Endothelial cell of umbilical vein (primary cell): Measurements from ENCODE around the gene SORCS2. TPM values are rescaled to one million over a fixed set of nuclear protein-coding genes. Genes with fewer than 3 reads are reported as not detected.

ENCODE experiments used
- BruUV-seq: library from RNA; stranded (reverse); fragments of 400-500 nt; replicated peaks from 2 replicates; lab custom pipeline; 2021; lab: Mats Ljungman, UMichigan
- CTCF ChIA-PET: fragments of 300-600, 350-600 bp; sonication (Branson Sonifier 250); formaldehyde crosslinking; loops from one replicate; lab custom pipeline; 2021; ENCODE audit warnings: antibody characterized with exemption, inconsistent platforms; lab: Charles Lee
- POLR2A ChIA-PET: fragments of 300-600, 350-600 bp; sonication (Branson Sonifier 250); formaldehyde crosslinking; loops from one replicate; lab custom pipeline; 2021; ENCODE audit warnings: antibody characterized with exemption, inconsistent platforms; lab: Charles Lee
- DNase-seq: peaks from one replicate; pipeline ENCODE4 v3.0.0-alpha.2; 2011; ENCODE audit warnings: low read depth, low spot score
- FAIRE-seq: peaks from 2 replicates; lab custom pipeline; 2011; peaks lifted over from hg19 to GRCh38; lab: Jason Lieb, UNC
- H2AFZ ChIP-seq: 2 replicates; pipeline ENCODE4 v1.6.0; 2012; ENCODE audit warnings: low read depth, low read length, control low read depth, inconsistent platforms
- H3K27ac ChIP-seq: 2 replicates; pipeline ENCODE4 v1.5.1; 2011; ENCODE audit warnings: low read depth, mild to moderate bottlenecking, control low read depth, low read length, moderate library complexity; ENCODE audit not compliant: insufficient read depth
- H3K27me3 ChIP-seq, 2 experiments: 2 replicates each; pipeline versions ENCODE4 v1.6.0 to v1.6.1; 2011; ENCODE audit warnings: low read length in 2 of 2, mixed read lengths in 1 of 2; ENCODE audit not compliant: control insufficient read depth in 2 of 2, insufficient read depth in 2 of 2
- H3K36me3 ChIP-seq, 2 experiments: 2 replicates in 1 of 2; 3 replicates in 1 of 2; pipeline ENCODE4 v1.5.1; 2011; ENCODE audit warnings: low read length in 2 of 2, mild to moderate bottlenecking in 1 of 2, moderate library complexity in 1 of 2; ENCODE audit not compliant: control insufficient read depth in 2 of 2, insufficient read depth in 2 of 2; ENCODE audit errors: extremely low read depth in 1 of 2
- H3K4me1 ChIP-seq: 3 replicates; pipeline ENCODE4 v1.5.1; 2011; ENCODE audit warnings: mild to moderate bottlenecking, low read length; ENCODE audit not compliant: control insufficient read depth, insufficient read depth; ENCODE audit errors: extremely low read depth
- H3K4me2 ChIP-seq: 2 replicates; pipeline ENCODE4 v1.6.1; 2011; ENCODE audit warnings: low read length, control low read depth, mixed read lengths; ENCODE audit not compliant: insufficient read depth
- H3K4me3 ChIP-seq, 3 experiments: fragments of 200-600 bp in 1 of 3; sonication (generic), shearing (Covaris generic) in 1 of 3; replicated peaks in 1 of 3; 2 replicates each; pipeline ENCODE4 v1.5.1; 2011 to 2016; ENCODE audit warnings: control low read depth in 3 of 3, low read length in 3 of 3, mild to moderate bottlenecking in 2 of 3, inconsistent platforms in 1 of 3, low read depth in 1 of 3, moderate library complexity in 1 of 3; ENCODE audit not compliant: insufficient read depth in 1 of 3
- H3K79me2 ChIP-seq: 2 replicates; pipeline ENCODE4 v1.6.0; 2012; ENCODE audit warnings: low read length, inconsistent platforms; ENCODE audit not compliant: control insufficient read depth, insufficient read depth
- H3K9ac ChIP-seq: replicated peaks from 2 replicates; pipeline ENCODE3; 2011; ENCODE audit warnings: low read length, control low read depth; ENCODE audit not compliant: insufficient read depth; ENCODE audit errors: extremely low read depth
- H3K9me1 ChIP-seq: replicated peaks from 3 replicates; pipeline ENCODE4 v1.6.0; 2011; ENCODE audit warnings: mild to moderate bottlenecking, low read length; ENCODE audit not compliant: control insufficient read depth, insufficient read depth; ENCODE audit errors: extremely low read depth
- H3K9me3 ChIP-seq: replicated peaks from 2 replicates; pipeline ENCODE4 v1.5.1; 2012; ENCODE audit warnings: low read length, inconsistent platforms; ENCODE audit not compliant: control insufficient read depth, insufficient read depth
- H4K20me1 ChIP-seq: replicated peaks from 2 replicates; pipeline ENCODE3; 2011; ENCODE audit warnings: mild to moderate bottlenecking, low read length; ENCODE audit not compliant: control insufficient read depth, insufficient read depth; ENCODE audit errors: extremely low read depth
- EZH2 ChIP-seq: IDR thresholded peaks from 2 replicates; pipeline ENCODE4 v1.6.1; 2012; ENCODE audit warnings: borderline replicate concordance, low read depth, mild to moderate bottlenecking, moderate library complexity, low read length, inconsistent platforms; ENCODE audit not compliant: severe bottlenecking
- FOS ChIP-seq: IDR thresholded peaks from 2 replicates; pipeline ENCODE4 v1.6.1; 2011; ENCODE audit warnings: mild to moderate bottlenecking, low read length, moderate library complexity, borderline replicate concordance; ENCODE audit not compliant: insufficient read depth
- GATA2 ChIP-seq: IDR thresholded peaks from 2 replicates; pipeline ENCODE4 v1.7.0; 2011; ENCODE audit warnings: low read depth, mild to moderate bottlenecking, moderate library complexity, mixed read lengths, low read length; ENCODE audit not compliant: insufficient read length, insufficient read depth
- JUN ChIP-seq: IDR thresholded peaks from 2 replicates; pipeline ENCODE4 v1.6.1; 2011; ENCODE audit warnings: borderline replicate concordance, low read depth; ENCODE audit not compliant: insufficient read length, insufficient read depth
- POLR2A ChIP-seq: IDR thresholded peaks from 2 replicates; pipeline ENCODE4 v1.6.1; 2012; ENCODE audit warnings: low read depth, mild to moderate bottlenecking, control low read depth, low read length
- POLR2AphosphoS5 ChIP-seq: IDR thresholded peaks from 2 replicates; pipeline ENCODE4 v1.6.1; 2012; ENCODE audit warnings: low read depth, mild to moderate bottlenecking, control low read depth, low read length, moderate library complexity; ENCODE audit not compliant: insufficient read depth
- dilution Hi-C: fragments of 300-500 bp; cut with MboI; formaldehyde crosslinking; loops from one replicate; pipeline ENCODE4 v1.15.0; 2019; ENCODE audit warnings: low sequenced_read_pairs; ENCODE audit not compliant: extremely low pct_ligation_motif_present
- intact Hi-C: fragments of 100-400 bp; cut with micrococcal nuclease; formaldehyde crosslinking; loops from one replicate; pipeline ENCODE4 v1.10.0; 2022
- polyA plus RNA-seq, 4 experiments: library from polyadenylated mRNA; depleted of rRNA in 3 of 4; stranded (reverse) in 3 of 4; unstranded in 1 of 4; fragments of >200 nt; gene quantifications; 2 replicates each; pipeline versions ENCODE4 v1.2.1 to v1.2.3, GENCODE V29; 2011 to 2012; ENCODE audit warnings: missing spikeins in 1 of 4
- total RNA-seq: library from RNA; stranded (reverse); gene quantifications from 2 replicates; pipeline ENCODE4 v1.2.3, GENCODE V29; 2021
- TF ChIP-seq, protein P1 (sequence below), 2 donors: IDR thresholded peaks; 1 replicate in 1 of 2; 2 replicates in 1 of 2; pipeline ENCODE4 v1.5.1; 2011; ENCODE audit warnings: low read length in 2 of 2, mild to moderate bottlenecking in 2 of 2, moderate library complexity in 2 of 2, control low read depth in 1 of 2, inconsistent platforms in 1 of 2, low read depth in 1 of 2; ENCODE audit not compliant: insufficient read depth in 1 of 2; ENCODE audit errors: extremely low read depth in 1 of 2
- TF ChIP-seq, protein P2 (sequence below): IDR thresholded peaks from 2 replicates; pipeline ENCODE4 v1.6.1; 2011; ENCODE audit not compliant: insufficient read depth, insufficient read length

Gene SORCS2
- total and polyA plus RNA-seq, 2 donors (not counting 3 experiments of a cell fraction or from before 2014, with no cell fraction given) = not detected

DNA sequence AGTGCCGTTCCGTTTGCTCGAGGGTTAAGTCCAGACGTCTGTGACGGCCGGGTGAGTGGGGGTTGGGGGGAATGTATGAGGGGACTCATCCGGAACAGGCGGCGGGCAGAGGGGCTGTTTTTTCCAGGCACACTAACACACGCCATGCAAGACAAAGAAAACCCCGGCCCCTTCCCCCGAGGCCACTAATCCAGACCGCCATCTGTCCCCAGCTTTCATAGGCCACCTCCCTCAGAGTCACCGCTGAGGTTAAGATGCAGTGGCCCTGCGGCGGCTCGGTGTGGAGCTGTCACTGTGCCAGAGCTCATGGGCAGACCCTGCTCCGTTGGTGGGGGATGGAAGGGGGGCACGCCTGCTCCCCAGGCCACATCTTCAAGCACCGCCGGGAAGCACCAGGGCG lies 34.1 kb downstream of the SORCS2 start:
- Histone ChIP-seq H2AFZ (no peak overlapping the region), H3K4me1 (no peaks in the 10 kb centered on the region), H3K9me1 (no peaks in the 10 kb centered on the region), H4K20me1 (no peaks in the 10 kb centered on the region), H3K36me3 (no peaks in the 10 kb centered on the region), H3K27ac (no peak overlapping the region), H3K4me3 (no peak overlapping the region), H3K9me3 (no peaks in the 10 kb centered on the region), H3K4me2 (no peak overlapping the region), H3K79me2 (no peaks in the 10 kb centered on the region), H3K27me3 (no peaks in the 10 kb centered on the region), H3K9ac (no peak overlapping the region)
- ChIA-PET CTCF (no interaction called here), POLR2A (no interaction called here)
- dilution Hi-C loops (no loop called here), intact Hi-C loops (no loop called here)
- FAIRE-seq = no peak
- no TSS peak for BruUV-seq
- TF ChIP-seq GATA2 = no peak
- TF ChIP-seq FOS = no peak
- no peak for TF ChIP-seq POLR2A
- TF ChIP-seq, protein P1, sequence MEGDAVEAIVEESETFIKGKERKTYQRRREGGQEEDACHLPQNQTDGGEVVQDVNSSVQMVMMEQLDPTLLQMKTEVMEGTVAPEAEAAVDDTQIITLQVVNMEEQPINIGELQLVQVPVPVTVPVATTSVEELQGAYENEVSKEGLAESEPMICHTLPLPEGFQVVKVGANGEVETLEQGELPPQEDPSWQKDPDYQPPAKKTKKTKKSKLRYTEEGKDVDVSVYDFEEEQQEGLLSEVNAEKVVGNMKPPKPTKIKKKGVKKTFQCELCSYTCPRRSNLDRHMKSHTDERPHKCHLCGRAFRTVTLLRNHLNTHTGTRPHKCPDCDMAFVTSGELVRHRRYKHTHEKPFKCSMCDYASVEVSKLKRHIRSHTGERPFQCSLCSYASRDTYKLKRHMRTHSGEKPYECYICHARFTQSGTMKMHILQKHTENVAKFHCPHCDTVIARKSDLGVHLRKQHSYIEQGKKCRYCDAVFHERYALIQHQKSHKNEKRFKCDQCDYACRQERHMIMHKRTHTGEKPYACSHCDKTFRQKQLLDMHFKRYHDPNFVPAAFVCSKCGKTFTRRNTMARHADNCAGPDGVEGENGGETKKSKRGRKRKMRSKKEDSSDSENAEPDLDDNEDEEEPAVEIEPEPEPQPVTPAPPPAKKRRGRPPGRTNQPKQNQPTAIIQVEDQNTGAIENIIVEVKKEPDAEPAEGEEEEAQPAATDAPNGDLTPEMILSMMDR (IDR thresholded peaks at IDR 0.05; ENCODE audit: extremely low read depth in 1 of 2, insufficient read depth in 1 of 2, low read depth in 1 of 2, low read length in 2 of 2) = no peak
- no peak for TF ChIP-seq POLR2AphosphoS5
- TF ChIP-seq, protein P2, sequence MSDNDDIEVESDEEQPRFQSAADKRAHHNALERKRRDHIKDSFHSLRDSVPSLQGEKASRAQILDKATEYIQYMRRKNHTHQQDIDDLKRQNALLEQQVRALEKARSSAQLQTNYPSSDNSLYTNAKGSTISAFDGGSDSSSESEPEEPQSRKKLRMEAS = no peak
- TF ChIP-seq JUN = no peak
- no peak for TF ChIP-seq EZH2
- no peak for DNase-seq
